ENCODE results near the gene KRTAP4-8.

- no peak for TF ChIP-seq POLR2A (IDR thresholded peaks at IDR 0.05)
- TF ChIP-seq, protein P1, sequence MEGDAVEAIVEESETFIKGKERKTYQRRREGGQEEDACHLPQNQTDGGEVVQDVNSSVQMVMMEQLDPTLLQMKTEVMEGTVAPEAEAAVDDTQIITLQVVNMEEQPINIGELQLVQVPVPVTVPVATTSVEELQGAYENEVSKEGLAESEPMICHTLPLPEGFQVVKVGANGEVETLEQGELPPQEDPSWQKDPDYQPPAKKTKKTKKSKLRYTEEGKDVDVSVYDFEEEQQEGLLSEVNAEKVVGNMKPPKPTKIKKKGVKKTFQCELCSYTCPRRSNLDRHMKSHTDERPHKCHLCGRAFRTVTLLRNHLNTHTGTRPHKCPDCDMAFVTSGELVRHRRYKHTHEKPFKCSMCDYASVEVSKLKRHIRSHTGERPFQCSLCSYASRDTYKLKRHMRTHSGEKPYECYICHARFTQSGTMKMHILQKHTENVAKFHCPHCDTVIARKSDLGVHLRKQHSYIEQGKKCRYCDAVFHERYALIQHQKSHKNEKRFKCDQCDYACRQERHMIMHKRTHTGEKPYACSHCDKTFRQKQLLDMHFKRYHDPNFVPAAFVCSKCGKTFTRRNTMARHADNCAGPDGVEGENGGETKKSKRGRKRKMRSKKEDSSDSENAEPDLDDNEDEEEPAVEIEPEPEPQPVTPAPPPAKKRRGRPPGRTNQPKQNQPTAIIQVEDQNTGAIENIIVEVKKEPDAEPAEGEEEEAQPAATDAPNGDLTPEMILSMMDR (IDR thresholded peaks at IDR 0.05): no peak
Observed at GRCh38 chr17:41058741-41059140, 39.2 kb downstream of the KRTAP4-8 start.
